Fibroblast of lung (primary cell): ENCODE measurements around the gene RIPK3. TPM values are rescaled to one million over a fixed set of nuclear protein-coding genes. Genes with fewer than 3 reads are reported as not detected.

Source experiments
- DNase-seq, 2 donors: peaks; one replicate each; pipeline versions ENCODE4 v3.0.0 to v3.0.0-alpha.2; 2010; ENCODE audit warnings: low read depth in 2 of 2
- H2AFZ ChIP-seq: 2 replicates; pipeline ENCODE4 v1.5.1; 2012; ENCODE audit warnings: low read length, control low read depth, inconsistent platforms
- H3K27ac ChIP-seq: 2 replicates; pipeline ENCODE4 v1.5.1; 2011; ENCODE audit warnings: low read length, control low read depth; ENCODE audit not compliant: insufficient read depth
- H3K27me3 ChIP-seq: 2 replicates; pipeline ENCODE4 v1.5.1; 2011; ENCODE audit warnings: mild to moderate bottlenecking, low read length; ENCODE audit not compliant: control insufficient read depth, insufficient read depth
- H3K36me3 ChIP-seq: 2 replicates; pipeline ENCODE4 v1.5.1; 2011; ENCODE audit warnings: low read length; ENCODE audit not compliant: control insufficient read depth, insufficient read depth
- H3K4me1 ChIP-seq: 2 replicates; pipeline ENCODE4 v1.5.1; 2011; ENCODE audit warnings: low read length; ENCODE audit not compliant: control insufficient read depth, insufficient read depth; ENCODE audit errors: extremely low read depth
- H3K4me2 ChIP-seq: 2 replicates; pipeline ENCODE4 v1.5.1; 2011; ENCODE audit warnings: low read length, control low read depth; ENCODE audit not compliant: insufficient read depth; ENCODE audit errors: extremely low read depth
- H3K4me3 ChIP-seq, 4 experiments: fragments of 200-600 bp in 1 of 4; sonication (generic) in 1 of 4; replicated peaks in 1 of 4; 2 replicates each; pipeline ENCODE4 v1.5.1; 2011 to 2016; ENCODE audit warnings: low read length in 4 of 4, low read depth in 3 of 4, mild to moderate bottlenecking in 3 of 4, control low read depth in 2 of 4, inconsistent platforms in 1 of 4, mixed read lengths in 1 of 4; ENCODE audit not compliant: insufficient read depth in 1 of 4; ENCODE audit errors: control extremely low read depth in 1 of 4
- H3K79me2 ChIP-seq: 2 replicates; pipeline ENCODE4 v1.5.1; 2012; ENCODE audit warnings: mild to moderate bottlenecking, low read length, inconsistent platforms; ENCODE audit not compliant: control insufficient read depth, insufficient read depth
- H3K9ac ChIP-seq: 2 replicates; pipeline ENCODE4 v1.5.1; 2011; ENCODE audit warnings: mild to moderate bottlenecking, low read length, control low read depth; ENCODE audit not compliant: insufficient read depth
- H3K9me3 ChIP-seq: 2 replicates; pipeline ENCODE4 v1.5.1; 2012; ENCODE audit warnings: low read depth, low read length; ENCODE audit not compliant: control insufficient read depth, insufficient read depth
- H4K20me1 ChIP-seq: 2 replicates; pipeline ENCODE4 v1.5.1; 2011; ENCODE audit warnings: low read length; ENCODE audit not compliant: control insufficient read depth, insufficient read depth; ENCODE audit errors: extremely low read depth
- EZH2 ChIP-seq: IDR thresholded peaks from 2 replicates; pipeline ENCODE4 v1.5.1; 2012; ENCODE audit warnings: low read length, control low read depth, mild to moderate bottlenecking; ENCODE audit errors: missing control alignments
- polyA plus RNA-seq, 2 donors: library from polyadenylated mRNA; depleted of rRNA in 1 of 2; stranded (reverse) in 1 of 2; unstranded in 1 of 2; fragments of >200 nt; gene quantifications; 2 replicates each; pipeline ENCODE4 v1.2.1, GENCODE V29; 2011 to 2012; ENCODE audit warnings: missing spikeins in 1 of 2
- total RNA-seq: library from RNA; depleted of rRNA; stranded (reverse); fragments of >200 nt; gene quantifications from 2 replicates; pipeline ENCODE4 v1.2.1, GENCODE V29; 2014
- TF ChIP-seq, protein P1 (sequence below), 2 donors: IDR thresholded peaks in 1 of 2; conservative IDR thresholded peaks in 1 of 2; 1 replicate in 1 of 2; 2 replicates in 1 of 2; pipeline ENCODE4 v1.5.1; 2011 to 2012; ENCODE audit warnings: low read length in 2 of 2, control low read depth in 1 of 2, inconsistent platforms in 1 of 2, low read depth in 1 of 2, mild to moderate bottlenecking in 1 of 2

RIPK3 gene
- total and polyA plus RNA-seq, 2 donors (not counting 1 experiment from before 2014, with no cell fraction given), result 0.20 to 0.33 TPM

DNA sequence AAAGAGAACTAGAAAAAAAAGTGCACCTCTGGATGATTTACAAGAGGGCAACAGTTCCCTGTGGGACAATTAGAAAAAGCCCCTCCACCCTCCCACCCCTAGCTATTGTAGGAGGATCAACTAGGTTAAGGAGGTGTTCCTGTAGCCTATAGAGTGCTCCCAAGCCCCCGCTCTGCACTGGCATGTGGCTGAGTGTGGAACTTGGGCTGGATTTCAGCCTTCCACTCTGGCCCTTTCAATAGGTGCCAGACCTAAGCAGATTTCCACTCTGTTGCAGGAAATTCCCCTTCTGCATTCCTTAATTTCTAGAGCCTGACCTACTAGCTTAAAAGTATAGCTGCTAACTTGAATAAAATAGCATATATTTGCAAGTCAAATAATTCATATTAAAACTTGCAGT, 31.0 kb upstream of the RIPK3 start:
- H3K4me1 ChIP-seq, result peaks cover 23% of the 10 kb centered on the region
- DNase-seq, result no peak
- no peak overlapping the region for H2AFZ ChIP-seq
- no peaks in the 10 kb centered on the region for H3K9me3 ChIP-seq
- H4K20me1 ChIP-seq, result no peaks in the 10 kb centered on the region
- H3K9ac ChIP-seq, result no peak overlapping the region
- no peak overlapping the region for H3K27ac ChIP-seq
- H3K79me2 ChIP-seq, result peaks cover 9% of the 10 kb centered on the region
- TF ChIP-seq, protein P1, sequence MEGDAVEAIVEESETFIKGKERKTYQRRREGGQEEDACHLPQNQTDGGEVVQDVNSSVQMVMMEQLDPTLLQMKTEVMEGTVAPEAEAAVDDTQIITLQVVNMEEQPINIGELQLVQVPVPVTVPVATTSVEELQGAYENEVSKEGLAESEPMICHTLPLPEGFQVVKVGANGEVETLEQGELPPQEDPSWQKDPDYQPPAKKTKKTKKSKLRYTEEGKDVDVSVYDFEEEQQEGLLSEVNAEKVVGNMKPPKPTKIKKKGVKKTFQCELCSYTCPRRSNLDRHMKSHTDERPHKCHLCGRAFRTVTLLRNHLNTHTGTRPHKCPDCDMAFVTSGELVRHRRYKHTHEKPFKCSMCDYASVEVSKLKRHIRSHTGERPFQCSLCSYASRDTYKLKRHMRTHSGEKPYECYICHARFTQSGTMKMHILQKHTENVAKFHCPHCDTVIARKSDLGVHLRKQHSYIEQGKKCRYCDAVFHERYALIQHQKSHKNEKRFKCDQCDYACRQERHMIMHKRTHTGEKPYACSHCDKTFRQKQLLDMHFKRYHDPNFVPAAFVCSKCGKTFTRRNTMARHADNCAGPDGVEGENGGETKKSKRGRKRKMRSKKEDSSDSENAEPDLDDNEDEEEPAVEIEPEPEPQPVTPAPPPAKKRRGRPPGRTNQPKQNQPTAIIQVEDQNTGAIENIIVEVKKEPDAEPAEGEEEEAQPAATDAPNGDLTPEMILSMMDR (conservative IDR thresholded peaks at IDR 0.05 in 1 of 2, IDR thresholded peaks at IDR 0.05 in 1 of 2; ENCODE audit: low read depth in 1 of 2, low read length in 2 of 2), result no peak
- no peak for TF ChIP-seq EZH2
- H3K36me3 ChIP-seq, result peaks cover 19% of the 10 kb centered on the region
- peak overlapping the region in 1 of 4 experiments; percentile 100 for H3K4me3 ChIP-seq
- peak overlapping the region; percentile 29 for H3K4me2 ChIP-seq
- no peaks in the 10 kb centered on the region for H3K27me3 ChIP-seq

DNA sequence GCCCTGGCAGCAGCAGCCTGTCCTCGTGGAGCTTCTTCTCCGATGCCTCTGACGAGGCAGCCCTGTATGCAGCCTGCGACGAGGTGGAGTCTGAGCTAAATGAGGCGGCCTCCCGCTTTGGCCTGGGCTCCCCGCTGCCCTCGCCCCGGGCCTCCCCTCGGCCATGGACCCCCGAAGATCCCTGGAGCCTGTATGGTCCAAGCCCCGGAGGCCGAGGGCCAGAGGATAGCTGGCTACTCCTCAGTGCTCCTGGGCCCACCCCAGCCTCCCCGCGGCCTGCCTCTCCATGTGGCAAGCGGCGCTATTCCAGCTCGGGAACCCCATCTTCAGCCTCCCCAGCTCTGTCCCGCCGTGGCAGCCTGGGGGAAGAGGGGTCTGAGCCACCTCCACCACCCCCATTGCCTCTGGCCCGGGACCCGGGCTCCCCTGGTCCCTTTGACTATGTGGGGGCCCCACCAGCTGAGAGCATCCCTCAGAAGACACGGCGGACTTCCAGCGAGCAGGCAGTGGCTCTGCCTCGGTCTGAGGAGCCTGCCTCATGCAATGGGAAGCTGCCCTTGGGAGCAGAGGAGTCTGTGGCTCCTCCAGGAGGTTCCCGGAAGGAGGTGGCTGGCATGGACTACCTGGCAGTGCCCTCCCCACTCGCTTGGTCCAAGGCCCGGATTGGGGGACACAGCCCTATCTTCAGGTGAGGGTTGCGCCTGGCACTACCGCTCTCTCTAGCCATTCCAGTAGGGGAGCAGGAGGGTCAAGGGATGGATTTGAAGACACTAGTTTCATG, 30.3 kb upstream of the RIPK3 start:
- H3K9ac ChIP-seq, result no peak overlapping the region
- no peak overlapping the region for H3K27ac ChIP-seq
- H3K9me3 ChIP-seq, result no peaks in the 10 kb centered on the region
- peaks cover 16% of the 10 kb centered on the region for H3K36me3 ChIP-seq
- H2AFZ ChIP-seq, result no peak overlapping the region
- H3K4me1 ChIP-seq, result peaks cover 27% of the 10 kb centered on the region
- H3K79me2 ChIP-seq, result peaks cover 9% of the 10 kb centered on the region
- no peaks in the 10 kb centered on the region for H3K27me3 ChIP-seq
- no peaks in the 10 kb centered on the region for H4K20me1 ChIP-seq
- peak overlapping the region in 1 of 4 experiments; percentile 100 for H3K4me3 ChIP-seq
- peak overlapping the region; percentile 27 for H3K4me2 ChIP-seq
- TF ChIP-seq, protein P1 (conservative IDR thresholded peaks at IDR 0.05 in 1 of 2, IDR thresholded peaks at IDR 0.05 in 1 of 2; ENCODE audit: low read depth in 1 of 2, low read length in 2 of 2), result no peak
- TF ChIP-seq EZH2, result no peak
- DNase-seq, result no peak

DNA sequence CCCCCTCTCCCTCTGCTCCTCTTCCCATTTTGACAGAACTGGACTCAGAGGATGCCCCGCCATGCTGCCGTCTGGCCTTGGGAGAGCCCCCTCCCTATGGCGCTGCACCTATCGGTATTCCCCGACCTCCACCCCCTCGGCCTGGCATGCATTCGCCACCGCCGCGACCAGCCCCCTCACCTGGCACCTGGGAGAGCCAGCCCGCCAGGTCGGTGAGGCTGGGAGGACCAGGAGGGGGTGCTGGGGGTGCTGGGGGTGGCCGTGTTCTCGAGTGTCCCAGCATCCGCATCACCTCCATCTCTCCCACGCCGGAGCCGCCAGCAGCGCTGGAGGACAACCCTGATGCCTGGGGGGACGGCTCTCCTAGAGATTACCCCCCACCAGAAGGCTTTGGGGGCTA, 29.7 kb upstream of the RIPK3 start:
- peak overlapping the region; percentile 56 to 100 (median 88) for H3K4me3 ChIP-seq
- peak overlapping the region; percentile 91 for H3K9ac ChIP-seq
- DNase-seq, result no peak
- no peak overlapping the region for H2AFZ ChIP-seq
- no peaks in the 10 kb centered on the region for H4K20me1 ChIP-seq
- H3K4me2 ChIP-seq, result peak overlapping the region; percentile 87
- H3K79me2 ChIP-seq, result peaks cover 9% of the 10 kb centered on the region
- no peaks in the 10 kb centered on the region for H3K27me3 ChIP-seq
- peaks cover 31% of the 10 kb centered on the region for H3K4me1 ChIP-seq
- TF ChIP-seq, protein P1 (conservative IDR thresholded peaks at IDR 0.05 in 1 of 2, IDR thresholded peaks at IDR 0.05 in 1 of 2; ENCODE audit: low read depth in 1 of 2, low read length in 2 of 2), result no peak
- TF ChIP-seq EZH2, result no peak
- peak overlapping the region; percentile 92 for H3K27ac ChIP-seq
- no peaks in the 10 kb centered on the region for H3K9me3 ChIP-seq
- peaks cover 16% of the 10 kb centered on the region for H3K36me3 ChIP-seq
